HG02885 (cell line): ENCODE measurements around the gene RELT.

Source experiments
- ATAC-seq: cut with Tn5 transposase; IDR thresholded peaks from one replicate; pipeline ENCODE4 v1.9.1; 2021; ENCODE audit warnings: mild to moderate bottlenecking; ENCODE audit not compliant: unreplicated experiment, poor library complexity

The RELT gene

DNA sequence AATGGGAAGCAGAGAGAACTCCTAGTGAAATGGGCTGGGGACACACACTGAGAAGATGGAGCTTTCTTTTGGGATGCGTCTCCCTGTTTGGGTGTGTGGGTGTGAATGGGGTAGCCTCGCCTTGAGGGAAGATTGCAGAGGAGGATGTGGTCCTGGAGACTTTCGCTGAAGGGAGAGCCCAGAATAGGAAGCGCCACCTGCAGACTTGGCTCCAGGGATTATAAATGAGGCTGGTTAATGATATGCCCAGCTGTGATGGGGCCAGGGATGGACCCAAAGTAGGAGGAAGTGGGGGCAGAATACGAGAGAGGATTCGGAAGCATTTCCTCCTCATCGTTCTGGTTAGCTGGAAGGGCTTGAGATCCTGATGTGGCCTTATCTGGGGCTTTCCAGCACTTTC is 13.7 kb downstream of the RELT start:
- no peak for ATAC-seq

- no peak for ATAC-seq
Measured at GRCh38 chr11:73390601-73391565, 14.7 kb downstream of the RELT start.

- ATAC-seq: no peak
Measured at GRCh38 chr11:73391665-73392064, 15.5 kb downstream of the RELT start.

DNA sequence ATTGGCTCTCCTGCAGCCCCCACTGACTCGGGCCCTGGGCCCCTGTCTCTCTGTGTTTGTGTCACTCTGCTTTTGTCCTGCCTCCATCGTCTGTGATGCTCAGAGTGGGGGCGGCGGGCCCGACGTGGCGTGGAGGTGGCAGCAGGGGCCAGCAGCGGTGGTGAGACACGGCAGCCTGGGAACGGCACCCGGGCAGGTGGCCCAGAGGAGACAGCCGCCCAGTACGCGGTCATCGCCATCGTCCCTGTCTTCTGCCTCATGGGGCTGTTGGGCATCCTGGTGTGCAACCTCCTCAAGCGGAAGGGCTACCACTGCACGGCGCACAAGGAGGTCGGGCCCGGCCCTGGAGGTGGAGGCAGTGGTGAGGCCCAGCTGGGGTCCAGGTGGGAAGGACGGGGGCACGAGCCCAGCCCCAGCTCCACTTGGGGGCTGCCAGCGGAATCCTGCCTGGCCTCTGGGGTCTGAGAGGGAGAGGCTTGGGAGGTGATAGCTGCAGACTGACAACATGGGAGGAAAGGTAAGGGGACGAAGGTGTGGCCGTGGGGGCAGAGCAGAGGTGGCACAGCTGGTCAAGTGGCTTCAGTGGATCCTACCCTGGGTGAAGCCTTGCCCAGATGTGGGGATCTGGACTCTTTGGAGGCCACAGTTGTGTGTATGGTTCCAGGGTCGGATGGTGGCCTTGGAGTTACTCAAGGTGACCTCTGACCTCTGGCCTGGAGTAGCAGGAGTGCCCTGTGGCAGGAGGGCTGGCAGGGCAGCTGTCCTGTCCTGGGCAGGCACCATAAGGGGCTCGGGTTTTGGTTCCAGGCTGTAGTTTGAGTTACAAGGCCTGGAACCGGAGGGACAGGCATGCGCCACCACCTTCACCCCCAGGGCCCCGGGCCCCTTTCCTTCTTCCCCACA is 16.2 kb downstream of the RELT start:
- no peak for ATAC-seq

GRCh38 chr11:73393011-73393380 is 16.8 kb downstream of the RELT start:
- no peak for ATAC-seq

- ATAC-seq: no peak
Measured at GRCh38 chr11:73393479-73394415, 17.5 kb downstream of the RELT start.

GRCh38 chr11:73394416-73395296 is 18.5 kb downstream of the RELT start:
- no peak for ATAC-seq

GRCh38 chr11:73395297-73396208 is 19.4 kb downstream of the RELT start:
- no peak for ATAC-seq

GRCh38 chr11:73396251-73396930 is 20.2 kb downstream of the RELT start:
- ATAC-seq: no peak

GRCh38 chr11:73396985-73397384 is 20.8 kb downstream of the RELT start:
- no peak for ATAC-seq

DNA sequence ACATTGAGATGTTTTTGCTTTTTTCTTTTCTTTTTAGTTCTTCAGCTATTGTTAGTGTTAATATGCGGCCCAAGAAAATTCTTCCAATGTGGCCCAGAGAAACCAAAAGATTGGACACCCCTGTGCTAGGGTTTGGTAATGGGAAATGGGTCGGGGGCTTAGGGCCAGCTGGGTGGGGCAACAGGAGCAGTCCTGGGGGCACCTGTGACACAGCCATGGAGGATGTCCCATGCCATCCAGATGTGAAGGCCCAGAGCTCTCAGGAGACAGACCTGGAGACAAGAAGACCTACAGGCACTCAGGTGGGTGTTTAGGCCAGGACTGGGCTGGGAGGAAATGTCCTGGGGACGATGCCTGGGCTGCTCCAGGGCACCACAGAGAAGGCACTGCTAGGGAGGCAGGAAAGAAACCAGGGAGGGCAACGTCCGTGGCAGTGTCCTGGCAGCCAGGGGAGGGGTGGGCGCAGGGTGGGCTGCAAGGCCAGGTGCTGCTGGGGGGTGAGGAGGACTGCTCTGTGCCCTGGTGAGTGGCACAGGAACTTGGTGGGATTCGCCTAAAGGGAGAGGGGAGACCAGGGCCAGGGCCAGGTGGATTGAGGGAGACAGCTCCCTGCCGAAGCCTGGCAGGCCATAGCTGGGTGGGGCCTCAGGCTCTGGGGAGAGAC is 21.4 kb downstream of the RELT start:
- ATAC-seq: no peak

GRCh38 chr11:73398132-73398526 is 21.9 kb downstream of the RELT start:
- ATAC-seq: no peak

DNA sequence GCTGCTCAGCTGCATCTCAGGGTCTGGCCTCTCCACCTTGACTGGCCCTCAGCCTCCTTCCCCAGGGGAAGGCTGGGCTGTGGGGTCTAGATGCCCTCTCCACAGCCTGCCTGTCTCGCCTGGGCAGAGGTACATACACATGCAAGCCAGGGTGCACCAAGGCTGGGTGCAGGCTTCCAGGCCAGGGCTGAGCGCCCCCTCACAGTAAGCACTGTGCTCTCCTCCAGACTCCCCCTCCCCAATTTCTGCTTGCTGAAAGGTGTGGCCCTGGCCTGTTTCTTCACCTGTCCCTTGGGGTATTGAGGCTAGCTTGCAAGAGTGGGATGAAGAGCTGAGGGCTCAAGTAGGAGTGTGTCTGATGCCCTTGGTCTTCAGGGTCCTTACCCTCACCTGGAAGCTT is 22.5 kb downstream of the RELT start:
- ATAC-seq: no peak

DNA sequence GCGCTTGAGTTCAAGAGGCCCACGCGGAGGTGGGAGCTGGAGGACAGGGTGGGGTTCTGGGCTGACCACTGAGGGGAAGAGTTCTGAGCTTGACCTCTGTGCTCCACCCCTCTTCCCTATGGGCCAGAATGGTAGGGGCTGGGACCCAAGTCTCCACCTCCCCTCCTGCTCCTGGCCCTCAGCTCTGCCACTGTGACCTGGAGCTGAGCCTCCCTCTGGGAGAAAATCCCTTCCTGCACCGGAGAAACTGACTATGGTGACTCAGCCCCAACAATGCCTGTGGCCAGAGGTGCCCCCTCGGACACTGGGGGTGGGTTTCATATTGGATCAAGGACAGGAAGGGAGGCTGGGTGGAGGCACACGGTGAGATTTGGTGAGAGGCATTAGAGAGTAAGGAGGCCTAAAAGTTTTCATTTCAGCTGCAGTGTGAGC is 23.0 kb downstream of the RELT start:
- ATAC-seq: no peak

DNA sequence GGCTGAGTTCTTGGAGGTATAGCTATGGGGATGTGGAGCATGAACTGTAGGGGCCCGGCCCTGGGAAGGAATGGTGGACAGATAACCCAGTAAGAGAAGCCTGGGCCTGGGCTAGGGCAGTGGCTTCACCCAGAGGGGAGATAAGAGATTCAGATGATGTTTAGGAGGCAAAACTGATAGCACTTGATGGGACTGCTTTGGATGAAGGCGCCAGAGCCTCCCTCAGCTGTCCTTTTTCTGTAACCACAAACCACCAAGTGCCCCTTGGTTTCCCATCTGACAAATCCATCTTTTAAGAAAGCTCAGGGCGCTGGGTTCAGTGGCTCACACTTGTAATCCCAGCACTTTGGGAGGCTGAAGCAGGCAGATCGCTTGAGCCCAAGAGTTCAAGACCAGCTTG is 23.4 kb downstream of the RELT start:
- ATAC-seq: no peak

DNA sequence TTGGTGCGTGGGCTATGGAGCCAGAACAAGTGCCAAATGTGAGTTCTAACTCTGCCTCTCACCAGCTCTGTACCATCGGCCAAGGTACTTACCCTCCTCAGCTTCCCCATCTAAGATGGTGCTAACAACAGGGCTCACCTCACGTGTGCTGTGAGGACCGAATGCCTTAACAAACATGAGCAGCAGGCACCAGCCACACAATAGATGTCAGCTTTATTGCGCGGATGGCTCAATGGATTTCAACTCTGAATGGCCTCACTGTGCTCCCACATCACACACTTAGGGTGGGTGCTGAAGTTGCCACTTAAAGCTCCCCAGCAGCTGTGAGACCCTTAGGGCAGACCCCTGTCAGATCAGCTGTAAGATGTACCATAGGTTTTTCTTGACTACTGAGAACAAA is 24.1 kb downstream of the RELT start:
- ATAC-seq: no peak
